ENCODE results near the gene RNF114. TPM values are rescaled to one million over a fixed set of nuclear protein-coding genes. Genes with fewer than 3 reads are reported as not detected.
"Not testable (repeated sequence)": the region's sequence is repeated elsewhere in the genome, so short reads cannot be mapped to it uniquely, and the experiment has no call there.

Gene RNF114
- total and polyA plus RNA-seq, 4 donors, result 32.1 to 70.6 (median 42.6) TPM

DNA sequence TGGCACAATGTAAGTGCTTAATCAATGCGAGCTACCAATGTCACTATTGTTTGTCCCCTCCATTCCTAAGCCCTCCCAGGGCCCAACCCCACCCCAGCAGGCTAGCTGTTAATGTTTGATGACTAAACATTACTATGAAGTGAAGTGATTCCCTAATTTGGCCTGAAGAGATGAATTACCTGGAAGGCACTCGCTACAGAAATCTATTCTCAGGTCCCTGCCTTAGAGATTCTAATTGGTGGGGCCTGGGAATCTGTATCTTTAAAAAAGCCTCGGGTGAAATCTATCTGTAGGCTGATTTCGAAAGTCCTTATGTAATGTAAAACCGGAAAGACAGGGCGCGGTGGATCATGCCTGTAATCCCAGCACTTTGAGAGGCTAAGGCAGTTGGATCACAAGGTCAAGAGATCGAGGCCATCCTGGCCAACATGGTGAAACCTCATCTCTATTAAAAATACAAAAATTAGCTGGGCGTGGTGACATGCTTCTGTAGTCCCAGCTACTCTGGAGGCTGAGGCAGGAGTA lies 29.6 kb downstream of the RNF114 start:
- WGBS, 2 donors, result 90 to 91% methylated on average over 9 of the region's 9 CpGs
- Histone ChIP-seq H3K27ac (ENCODE audit: low read depth in 1 of 2, low read length in 2 of 2) (no peak overlapping the region), H3K9me3 (ENCODE audit: control insufficient read depth, low read length) (no peaks in the 10 kb centered on the region), H3K4me1 (ENCODE audit: control insufficient read depth in 1 of 2, insufficient read depth in 2 of 2, low read length in 2 of 2) (no peaks in the 10 kb centered on the region), H3K27me3 (ENCODE audit: control insufficient read depth in 1 of 2, insufficient read depth in 2 of 2, low read length in 1 of 2) (no peaks in the 10 kb centered on the region), H3K36me3 (ENCODE audit: control insufficient read depth in 1 of 2, insufficient read depth in 2 of 2, low read length in 1 of 2) (no peaks in the 10 kb centered on the region), H3K4me3 (ENCODE audit: low read length in 2 of 2) (no peak overlapping the region)
- ATAC-seq (ENCODE audit: low FRiP score) (no peak), DNase-seq (no peak)
- intact Hi-C loops (cut with DNase I), result no loop called here

DNA sequence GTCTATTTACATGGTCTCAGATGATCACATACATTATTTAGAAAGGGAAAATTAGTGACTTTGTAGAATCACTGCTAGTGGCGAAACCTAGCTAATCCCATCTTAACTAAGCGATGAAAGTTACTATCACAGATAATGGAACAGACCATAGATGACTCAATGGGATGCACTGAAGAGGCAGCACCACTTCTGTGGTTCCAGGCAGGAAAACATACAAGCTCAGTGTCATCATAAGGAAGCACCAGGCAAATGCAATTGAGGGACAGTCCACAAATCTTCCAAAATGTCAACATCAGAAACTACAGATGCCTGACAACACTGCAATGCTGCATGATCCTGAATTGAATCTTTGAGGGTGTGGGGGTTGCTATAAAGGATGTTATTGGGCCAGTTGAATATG lies 30.7 kb downstream of the RNF114 start:
- Histone ChIP-seq H3K27ac (ENCODE audit: low read depth in 1 of 2, low read length in 2 of 2) (no peak overlapping the region), H3K4me3 (ENCODE audit: low read length in 2 of 2) (no peak overlapping the region), H3K4me1 (ENCODE audit: control insufficient read depth in 1 of 2, insufficient read depth in 2 of 2, low read length in 2 of 2) (no peaks in the 10 kb centered on the region), H3K36me3 (ENCODE audit: control insufficient read depth in 1 of 2, insufficient read depth in 2 of 2, low read length in 1 of 2) (no peaks in the 10 kb centered on the region), H3K27me3 (ENCODE audit: control insufficient read depth in 1 of 2, insufficient read depth in 2 of 2, low read length in 1 of 2) (no peaks in the 10 kb centered on the region), H3K9me3 (ENCODE audit: control insufficient read depth, low read length) (no peaks in the 10 kb centered on the region)
- WGBS, 2 donors, result 99 to 100% methylated on average over 2 of the region's 2 CpGs
- ATAC-seq (ENCODE audit: low FRiP score) (no peak), DNase-seq (no peak)
- intact Hi-C loops (cut with DNase I), result no loop called here

DNA sequence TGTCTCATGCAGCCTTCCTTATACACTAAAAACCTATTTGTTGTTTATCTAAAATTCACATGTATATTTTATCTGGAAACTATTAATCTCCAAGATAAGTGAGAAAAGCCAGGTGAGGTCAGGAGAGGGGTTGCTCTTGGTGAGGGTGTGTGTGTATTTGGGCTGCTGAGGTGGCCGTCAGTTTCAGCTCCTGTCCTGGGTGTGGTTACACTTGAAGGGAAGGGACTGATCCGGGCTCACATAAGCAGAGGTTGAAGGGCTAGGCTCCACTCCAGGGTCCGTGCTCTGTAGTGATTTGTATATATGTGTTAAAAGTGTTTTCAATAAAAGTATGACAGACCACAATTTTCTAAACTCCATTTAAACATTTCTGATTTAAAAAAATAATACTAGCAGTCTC lies 33.0 kb downstream of the RNF114 start:
- intact Hi-C loops (cut with DNase I), result no loop called here
- 57 to 78% methylated on average over 3 of the region's 3 CpGs for WGBS, 2 donors
- Histone ChIP-seq H3K36me3 (ENCODE audit: control insufficient read depth in 1 of 2, insufficient read depth in 2 of 2, low read length in 1 of 2) (no peaks in the 10 kb centered on the region), H3K9me3 (ENCODE audit: control insufficient read depth, low read length) (no peaks in the 10 kb centered on the region), H3K27me3 (ENCODE audit: control insufficient read depth in 1 of 2, insufficient read depth in 2 of 2, low read length in 1 of 2) (no peaks in the 10 kb centered on the region), H3K4me3 (ENCODE audit: low read length in 2 of 2) (no peak overlapping the region), H3K27ac (ENCODE audit: low read depth in 1 of 2, low read length in 2 of 2) (no peak overlapping the region), H3K4me1 (ENCODE audit: control insufficient read depth in 1 of 2, insufficient read depth in 2 of 2, low read length in 2 of 2) (no peaks in the 10 kb centered on the region)
- ATAC-seq (ENCODE audit: low FRiP score) (no peak), DNase-seq (peak in 1 of 2 donors; percentile 30)

DNA sequence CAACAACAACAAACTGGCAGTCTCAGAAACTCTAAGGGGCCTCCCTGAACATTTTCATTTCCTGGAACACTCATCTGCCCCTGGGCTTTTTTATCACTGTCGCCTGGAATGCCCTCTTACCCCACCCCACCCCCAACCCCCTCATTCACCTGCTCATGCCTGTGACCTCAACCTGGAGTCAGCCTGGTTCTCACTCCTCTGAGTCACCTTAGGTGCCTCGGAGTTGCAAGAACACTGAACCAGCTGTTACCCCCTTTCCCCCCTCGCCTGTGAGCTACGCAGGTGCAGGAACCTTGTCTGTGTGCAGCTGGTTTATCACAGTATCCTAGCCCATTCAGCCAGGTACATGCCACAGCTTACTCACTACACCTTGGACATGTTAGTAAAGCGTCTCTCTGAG lies 33.7 kb downstream of the RNF114 start:
- Histone ChIP-seq H3K4me3 (ENCODE audit: low read length in 2 of 2) (no peak overlapping the region), H3K9me3 (ENCODE audit: control insufficient read depth, low read length) (no peaks in the 10 kb centered on the region), H3K27me3 (ENCODE audit: control insufficient read depth in 1 of 2, insufficient read depth in 2 of 2, low read length in 1 of 2) (no peaks in the 10 kb centered on the region), H3K36me3 (ENCODE audit: control insufficient read depth in 1 of 2, insufficient read depth in 2 of 2, low read length in 1 of 2) (no peaks in the 10 kb centered on the region), H3K27ac (ENCODE audit: low read depth in 1 of 2, low read length in 2 of 2) (no peak overlapping the region), H3K4me1 (ENCODE audit: control insufficient read depth in 1 of 2, insufficient read depth in 2 of 2, low read length in 2 of 2) (no peaks in the 10 kb centered on the region)
- peak in 1 of 2 donors; percentile 10 for DNase-seq
- intact Hi-C loops (cut with DNase I), result no loop called here
- no peak for ATAC-seq (ENCODE audit: low FRiP score)
- 60 to 72% methylated on average over 5 of the region's 5 CpGs for WGBS, 2 donors

DNA sequence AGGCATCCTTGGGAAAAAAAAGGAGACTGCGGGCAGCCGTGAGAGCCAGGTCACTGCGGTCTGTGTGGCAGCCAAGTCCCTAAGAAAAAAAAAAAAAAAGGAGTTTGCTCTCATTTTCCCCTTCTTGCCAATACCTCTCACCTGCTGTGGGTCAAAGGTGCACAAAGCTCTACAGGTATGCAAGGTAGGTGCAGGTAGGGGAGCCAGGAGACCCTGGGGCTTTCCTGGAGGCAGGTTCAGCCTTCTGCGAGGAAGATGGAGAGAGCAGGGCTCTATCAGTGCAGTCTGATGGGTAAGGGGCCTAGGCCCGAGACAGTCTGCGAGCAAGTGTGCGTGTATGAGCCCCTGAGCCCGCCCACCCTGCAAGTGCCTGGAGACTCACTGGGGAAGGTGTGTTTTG lies 34.3 kb downstream of the RNF114 start:
- WGBS, 2 donors, result 83 to 85% methylated on average over 8 of the region's 8 CpGs
- Histone ChIP-seq H3K4me3 (ENCODE audit: low read length in 2 of 2) (no peak overlapping the region), H3K36me3 (ENCODE audit: control insufficient read depth in 1 of 2, insufficient read depth in 2 of 2, low read length in 1 of 2) (no peaks in the 10 kb centered on the region), H3K9me3 (ENCODE audit: control insufficient read depth, low read length) (no peaks in the 10 kb centered on the region), H3K4me1 (ENCODE audit: control insufficient read depth in 1 of 2, insufficient read depth in 2 of 2, low read length in 2 of 2) (no peaks in the 10 kb centered on the region), H3K27me3 (ENCODE audit: control insufficient read depth in 1 of 2, insufficient read depth in 2 of 2, low read length in 1 of 2) (no peaks in the 10 kb centered on the region), H3K27ac (ENCODE audit: low read depth in 1 of 2, low read length in 2 of 2) (no peak overlapping the region)
- intact Hi-C loops (cut with DNase I), result no loop called here
- peak in 1 of 2 donors; percentile 48 for DNase-seq
- ATAC-seq (ENCODE audit: low FRiP score), result no peak

DNA sequence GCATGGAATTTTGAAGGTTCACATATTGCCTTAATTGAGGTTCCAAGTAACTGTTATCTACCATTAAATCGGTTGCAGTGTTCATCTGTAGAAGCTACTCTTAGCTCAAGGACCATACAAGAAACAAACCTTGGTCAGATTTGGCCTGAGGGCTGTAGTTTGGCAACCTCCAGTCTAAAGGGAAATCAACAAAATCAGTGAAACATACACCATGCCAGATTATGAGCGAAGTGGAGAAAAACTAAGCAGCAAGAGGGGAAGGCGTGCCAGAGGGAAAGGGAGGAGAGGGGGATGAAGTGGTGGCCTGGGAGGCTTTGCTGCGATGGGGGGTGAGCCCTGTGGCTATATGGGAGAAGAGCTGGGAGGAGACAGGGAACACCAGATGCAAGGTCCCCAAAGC lies 37.8 kb downstream of the RNF114 start:
- Histone ChIP-seq H3K27me3 (ENCODE audit: control insufficient read depth in 1 of 2, insufficient read depth in 2 of 2, low read length in 1 of 2) (no peaks in the 10 kb centered on the region), H3K9me3 (ENCODE audit: control insufficient read depth, low read length) (no peaks in the 10 kb centered on the region), H3K4me1 (ENCODE audit: control insufficient read depth in 1 of 2, insufficient read depth in 2 of 2, low read length in 2 of 2) (no peaks in the 10 kb centered on the region), H3K4me3 (ENCODE audit: low read length in 2 of 2) (no peak overlapping the region), H3K27ac (ENCODE audit: low read depth in 1 of 2, low read length in 2 of 2) (no peak overlapping the region), H3K36me3 (ENCODE audit: control insufficient read depth in 1 of 2, insufficient read depth in 2 of 2, low read length in 1 of 2) (no peaks in the 10 kb centered on the region)
- intact Hi-C loops (cut with DNase I), result no loop called here
- WGBS, 2 donors, result 12 to 15% methylated on average over 4 of the region's 4 CpGs
- no peak for DNase-seq
- no peak for ATAC-seq (ENCODE audit: low FRiP score)

DNA sequence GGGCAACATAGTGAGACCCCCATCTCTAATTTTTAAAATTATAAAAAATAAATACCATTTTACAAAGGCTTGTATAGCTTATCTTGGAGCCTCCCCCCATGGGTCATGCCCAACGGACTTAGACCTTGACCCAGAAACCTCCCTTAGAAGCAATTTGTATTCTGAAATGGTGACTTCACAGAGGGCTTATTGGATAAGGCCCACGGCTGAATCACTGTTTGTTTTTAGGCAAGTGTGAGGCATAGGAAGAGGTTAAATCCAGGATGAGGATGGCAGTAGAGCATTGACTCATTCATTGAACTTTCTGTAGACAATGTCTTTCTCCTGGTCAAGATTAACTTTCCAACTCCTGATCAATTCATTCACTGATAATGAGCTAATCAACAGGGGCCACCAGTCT lies 40.3 kb downstream of the RNF114 start:
- Histone ChIP-seq H3K27ac (ENCODE audit: low read depth in 1 of 2, low read length in 2 of 2) (no peak overlapping the region), H3K4me1 (ENCODE audit: control insufficient read depth in 1 of 2, insufficient read depth in 2 of 2, low read length in 2 of 2) (no peaks in the 10 kb centered on the region), H3K27me3 (ENCODE audit: control insufficient read depth in 1 of 2, insufficient read depth in 2 of 2, low read length in 1 of 2) (no peaks in the 10 kb centered on the region), H3K36me3 (ENCODE audit: control insufficient read depth in 1 of 2, insufficient read depth in 2 of 2, low read length in 1 of 2) (no peaks in the 10 kb centered on the region), H3K4me3 (ENCODE audit: low read length in 2 of 2) (no peak overlapping the region), H3K9me3 (ENCODE audit: control insufficient read depth, low read length) (no peaks in the 10 kb centered on the region)
- intact Hi-C loops (cut with DNase I), result loop anchor here in 1 of 2 donors (5.0 kb wide), 1 partner anchor 191 kb away; no protein-coding TSS in a partner anchor
- DNase-seq (no peak), ATAC-seq (ENCODE audit: low FRiP score) (no peak)
- WGBS, 2 donors, result 62 to 71% methylated on average over 2 of the region's 2 CpGs

DNA sequence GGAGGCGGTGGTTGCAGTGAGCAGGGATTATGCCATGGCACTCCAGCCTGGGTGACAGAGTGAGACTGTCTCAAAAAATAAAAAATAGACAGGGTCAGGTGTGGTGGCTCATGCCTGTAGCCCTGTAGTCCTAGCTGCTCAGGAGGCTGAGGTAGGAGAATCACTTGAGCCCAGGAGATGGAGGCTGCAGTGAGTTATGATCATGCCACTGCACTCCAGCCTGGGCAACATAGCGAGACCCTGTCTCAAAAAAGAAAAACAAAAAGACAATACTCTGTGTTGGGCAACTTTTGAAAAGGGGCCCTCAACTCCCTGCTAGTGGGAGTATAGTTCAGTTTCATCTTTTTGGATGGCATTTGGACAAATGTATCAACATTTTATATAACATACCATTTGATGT lies 41.5 kb downstream of the RNF114 start:
- H3K9me3 ChIP-seq (ENCODE audit: control insufficient read depth, low read length); H3K4me1 ChIP-seq (ENCODE audit: control insufficient read depth in 1 of 2, insufficient read depth in 2 of 2, low read length in 2 of 2); H3K27ac ChIP-seq (ENCODE audit: low read depth in 1 of 2, low read length in 2 of 2); H3K4me3 ChIP-seq (ENCODE audit: low read length in 2 of 2); DNase-seq; H3K36me3 ChIP-seq (ENCODE audit: control insufficient read depth in 1 of 2, insufficient read depth in 2 of 2, low read length in 1 of 2); ATAC-seq (ENCODE audit: low FRiP score); H3K27me3 ChIP-seq (ENCODE audit: control insufficient read depth in 1 of 2, insufficient read depth in 2 of 2, low read length in 1 of 2): not testable (repeated sequence)
- WGBS, 2 donors, result 89 to 94% methylated on average over 2 of the region's 2 CpGs
- intact Hi-C loops (cut with DNase I), result loop anchor here in 1 of 2 donors (5.0 kb wide), 1 partner anchor 190 kb away; no protein-coding TSS in a partner anchor

DNA sequence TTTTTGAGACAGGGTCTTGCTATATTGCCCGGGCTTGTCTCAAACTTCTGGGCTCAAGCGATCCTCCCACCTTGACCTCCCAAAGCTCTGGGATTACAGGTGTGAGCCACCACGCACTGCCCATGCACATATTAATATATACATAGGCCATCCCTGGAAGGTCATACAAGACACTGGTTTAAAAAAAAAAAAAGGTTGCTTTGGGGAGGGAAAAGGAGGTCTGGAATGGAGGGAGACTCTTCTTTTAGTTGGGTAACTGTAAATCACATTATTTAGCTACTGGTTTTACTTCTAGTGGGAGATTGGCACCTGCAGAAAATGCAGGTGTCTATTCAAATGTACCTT lies 42.5 kb downstream of the RNF114 start:
- H3K4me3 ChIP-seq (ENCODE audit: low read length in 2 of 2), result no peak overlapping the region
- H3K27me3 ChIP-seq (ENCODE audit: control insufficient read depth in 1 of 2, insufficient read depth in 2 of 2, low read length in 1 of 2), result peaks cover 0 to 1% of the 10 kb centered on the region in 2 donors
- no peak for DNase-seq
- 75 to 80% methylated on average over 3 of the region's 3 CpGs for WGBS, 2 donors
- ATAC-seq (ENCODE audit: low FRiP score), result no peak
- H3K9me3 ChIP-seq (ENCODE audit: control insufficient read depth, low read length), result no peaks in the 10 kb centered on the region
- H3K36me3 ChIP-seq (ENCODE audit: control insufficient read depth in 1 of 2, insufficient read depth in 2 of 2, low read length in 1 of 2), result no peaks in the 10 kb centered on the region
- H3K4me1 ChIP-seq (ENCODE audit: control insufficient read depth in 1 of 2, insufficient read depth in 2 of 2, low read length in 2 of 2), result no peaks in the 10 kb centered on the region
- intact Hi-C loops (cut with DNase I), result loop anchor here (1.0 to 5.0 kb wide), 2 partner anchors 93 to 189 kb away; no protein-coding TSS in a partner anchor
- H3K27ac ChIP-seq (ENCODE audit: low read depth in 1 of 2, low read length in 2 of 2), result no peak overlapping the region
